NCI-H2227 (cell line): Measurements from ENCODE around the gene PEX19.

Experiments
- DNase-seq: peaks from one replicate; lab custom pipeline; 2025; ENCODE audit not compliant: unreplicated experiment; lab: John Stamatoyannopoulos, UW

PEX19 gene

DNA sequence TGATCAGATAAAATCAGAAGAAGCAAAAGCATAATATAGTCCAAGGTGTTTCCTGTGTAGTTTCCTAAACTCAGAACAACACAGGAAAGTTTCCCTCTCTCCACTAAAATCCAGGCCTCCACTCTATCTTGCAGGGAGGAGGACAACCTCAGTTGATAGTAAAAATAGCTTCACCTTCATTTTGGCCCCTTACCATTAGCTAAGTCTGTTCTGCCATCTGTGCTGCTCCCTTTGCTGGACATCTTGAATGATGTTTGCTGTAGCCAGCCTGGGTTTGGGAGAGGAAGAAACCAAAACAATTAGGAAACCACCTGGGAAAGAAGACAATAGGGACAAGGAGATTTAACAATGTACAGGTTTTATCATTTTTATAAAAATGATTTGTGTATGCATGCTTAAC, 41.2 kb downstream of the PEX19 start:
- no peak for DNase-seq

DNA sequence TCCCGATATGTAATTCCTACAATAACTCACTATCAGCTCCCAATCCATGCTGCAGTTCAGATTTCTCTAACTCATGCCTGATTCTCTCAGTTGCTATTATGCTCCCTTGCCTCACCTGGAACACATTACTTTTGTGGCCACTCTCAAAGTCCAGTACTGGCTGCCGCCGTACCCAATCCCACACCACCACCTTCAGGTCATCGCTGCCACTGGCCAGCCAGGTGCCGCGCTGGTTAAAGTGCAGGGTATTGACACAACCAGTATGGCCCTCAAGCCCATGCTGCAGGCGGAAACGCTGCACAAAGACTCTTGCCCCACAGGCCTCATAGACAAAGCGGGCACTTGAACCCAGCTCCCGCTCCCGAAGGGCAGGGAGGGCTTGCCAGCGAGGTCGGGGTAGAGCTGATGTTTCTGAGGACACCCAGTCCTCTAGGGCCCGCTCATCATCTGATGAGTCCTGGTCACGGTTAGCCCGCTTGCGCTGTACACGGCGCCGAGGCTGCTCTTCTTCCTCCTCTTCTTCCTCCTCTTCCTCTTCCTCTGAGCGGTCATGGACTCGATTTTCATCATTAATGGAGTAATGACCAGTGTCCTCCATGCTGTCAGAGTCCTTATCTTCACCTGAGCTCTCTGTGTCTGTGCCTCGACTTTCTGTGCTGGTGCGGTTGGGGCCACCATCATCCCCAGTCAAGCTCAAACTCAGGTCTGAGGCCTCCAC, 45.2 kb downstream of the PEX19 start:
- no peak for DNase-seq

DNA sequence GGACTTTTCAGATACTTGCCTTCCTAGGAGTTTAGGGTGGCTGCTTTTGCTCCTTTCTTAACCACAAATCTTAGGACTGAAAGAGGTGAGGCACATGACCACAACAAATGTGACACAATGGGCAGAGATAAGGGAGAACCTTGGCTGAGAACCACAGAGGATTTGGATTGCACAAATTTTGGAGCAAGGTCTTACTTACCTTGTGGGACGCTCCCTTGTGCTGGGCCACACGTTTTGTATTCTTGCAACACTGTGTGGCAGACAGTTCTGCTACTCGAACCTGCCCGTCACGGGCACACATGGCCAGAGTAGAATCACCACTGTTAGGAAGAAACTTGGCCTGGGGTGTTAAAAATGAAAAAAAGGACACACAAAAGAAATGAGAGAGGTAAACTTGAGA, 46.5 kb downstream of the PEX19 start:
- DNase-seq: no peak

DNA sequence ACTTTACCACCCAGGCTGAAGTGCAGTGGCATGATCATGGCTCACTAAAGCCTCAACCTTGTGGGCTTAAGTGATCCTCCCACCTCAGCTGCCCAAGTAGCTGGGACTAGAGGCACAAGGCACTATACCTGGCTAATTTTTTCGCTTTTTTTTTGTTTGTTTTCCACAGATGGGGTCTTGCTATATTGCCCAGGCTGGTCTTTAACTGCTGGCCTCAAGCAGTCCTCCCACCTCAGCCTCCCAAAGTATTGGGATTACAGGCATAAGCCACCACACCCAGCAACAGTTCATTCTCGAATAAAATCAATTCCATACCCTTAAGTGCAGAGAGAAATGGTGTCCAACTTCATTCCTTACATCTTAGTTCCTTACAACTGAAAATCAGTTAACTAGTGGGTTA, 47.4 kb downstream of the PEX19 start:
- DNase-seq: no peak

DNA sequence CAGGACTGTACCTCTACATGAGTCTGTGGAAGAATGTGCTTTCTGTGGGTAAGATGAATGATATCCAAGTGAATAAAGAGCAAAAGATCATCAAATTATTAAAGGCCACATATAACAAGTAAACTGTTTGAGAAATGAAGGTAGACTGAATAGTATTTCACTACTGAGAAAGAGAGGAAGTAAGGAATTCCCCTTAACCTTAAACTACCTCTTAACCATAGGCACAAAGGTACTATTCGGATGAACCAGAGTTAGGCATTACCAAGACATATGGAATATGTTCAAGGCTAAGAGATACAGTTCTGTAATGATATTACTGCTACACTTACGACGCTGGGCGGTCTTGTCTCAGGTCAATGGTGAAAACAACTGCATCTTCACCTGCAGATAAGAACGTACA, 48.1 kb downstream of the PEX19 start:
- no peak for DNase-seq

DNA sequence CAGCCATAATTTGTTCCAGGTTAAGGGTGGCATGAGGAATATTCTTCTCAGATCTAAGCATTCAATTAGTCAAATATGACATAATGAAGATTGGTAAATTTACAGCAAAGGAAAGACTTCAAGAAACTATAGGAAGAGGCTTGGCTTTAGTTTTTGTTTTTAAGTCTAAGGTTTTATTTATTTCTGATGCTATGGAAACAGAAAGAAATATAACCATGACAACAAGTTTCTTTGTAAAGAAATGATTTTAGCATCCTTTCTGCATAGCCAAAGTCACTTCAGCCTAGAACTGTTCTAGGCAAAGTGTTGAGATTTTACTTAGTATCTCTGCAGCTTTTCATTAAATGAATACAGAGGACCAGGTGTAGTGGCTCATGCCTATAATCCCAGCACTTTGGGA, 52.0 kb downstream of the PEX19 start:
- DNase-seq: no peak

DNA sequence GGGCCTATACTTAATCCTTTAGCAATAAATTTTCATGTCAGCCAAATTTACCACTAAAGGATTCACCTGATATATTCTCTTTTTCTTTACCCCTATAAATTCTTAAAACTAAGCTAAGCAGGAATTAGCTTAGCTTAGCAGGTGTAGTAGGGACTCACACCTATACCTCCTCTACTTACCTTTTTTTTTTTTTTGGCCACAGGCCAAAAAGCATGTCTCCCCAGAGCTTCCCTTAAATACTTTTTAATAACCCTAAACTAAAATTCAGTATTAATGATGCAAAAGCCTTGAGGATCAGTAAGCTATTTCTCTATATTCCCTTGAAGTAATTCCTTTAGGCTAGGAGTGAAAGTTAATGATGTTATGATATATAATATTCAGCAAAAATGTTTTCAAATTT, 56.5 kb downstream of the PEX19 start:
- DNase-seq: no peak

DNA sequence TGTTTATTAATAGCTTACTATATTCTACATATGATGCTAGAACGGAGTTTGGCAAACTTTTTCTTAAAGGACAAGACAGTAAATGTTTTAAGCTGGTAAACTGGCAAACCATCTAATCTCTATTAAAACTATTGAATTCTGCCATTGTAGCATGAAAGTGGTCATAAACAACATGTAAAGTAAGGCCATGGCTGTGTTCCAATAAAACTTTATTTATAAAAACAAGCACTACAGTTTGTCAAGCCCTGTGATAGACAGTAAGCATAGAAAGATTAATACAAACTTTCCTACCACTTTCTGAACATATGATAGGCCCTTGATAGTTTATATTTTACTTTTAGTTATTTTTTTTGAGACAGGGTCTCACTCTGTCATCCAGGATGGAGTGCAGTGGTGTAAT, 57.4 kb downstream of the PEX19 start:
- DNase-seq: no peak

DNA sequence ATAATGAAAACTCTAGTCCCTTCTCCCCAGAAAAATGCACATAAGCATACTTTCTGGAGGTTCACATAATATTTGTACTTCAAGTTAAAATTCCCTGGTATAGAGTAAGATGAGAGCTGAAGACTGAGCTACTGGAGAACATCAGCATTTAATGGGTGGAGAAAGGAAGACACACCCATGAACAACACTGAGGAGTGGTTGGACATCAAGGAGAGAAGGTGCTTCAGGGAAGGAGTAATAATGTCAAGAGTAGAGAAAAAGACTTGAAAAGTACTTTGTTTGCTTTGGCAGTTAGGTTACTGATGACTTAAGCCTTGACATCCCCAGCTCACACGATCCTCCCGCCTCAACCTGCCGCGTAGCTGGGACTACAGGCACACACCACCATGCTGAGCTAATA, 57.9 kb downstream of the PEX19 start:
- DNase-seq: no peak
